Kidney (tissue), 14 donors: ENCODE data around the gene TAC4. TPM values are rescaled to one million over a fixed set of nuclear protein-coding genes. Genes with fewer than 3 reads are reported as not detected.

Source experiments
- DNase-seq, 5 donors: peaks; one replicate each; pipeline ENCODE4 v3.0.0-alpha.2; 2013 to 2020
- FAIRE-seq: peaks from 2 replicates; lab custom pipeline; 2012; peaks lifted over from hg19 to GRCh38; lab: Jason Lieb, UNC
- H3K27ac ChIP-seq, 2 donors: one replicate each; pipeline ENCODE4 v1.7.0; 2013; ENCODE audit warnings: low read depth in 2 of 2, low read length in 2 of 2, inconsistent platforms in 1 of 2
- H3K27me3 ChIP-seq: one replicate; pipeline ENCODE4 v1.7.1; 2013; ENCODE audit warnings: low read length, inconsistent platforms; ENCODE audit not compliant: control insufficient read depth, insufficient read depth
- H3K36me3 ChIP-seq, 3 donors: one replicate each; pipeline versions ENCODE4 v1.7.0 to v1.7.1; 2013; ENCODE audit warnings: low read length in 3 of 3, control low read depth in 1 of 3, inconsistent platforms in 1 of 3; ENCODE audit not compliant: insufficient read depth in 3 of 3, control insufficient read depth in 2 of 3
- H3K4me1 ChIP-seq, 3 donors: one replicate each; pipeline versions ENCODE4 v1.7.0 to v1.7.1; 2013; ENCODE audit warnings: low read length in 3 of 3, inconsistent platforms in 1 of 3, low read depth in 1 of 3; ENCODE audit not compliant: control insufficient read depth in 2 of 3, insufficient read depth in 2 of 3
- H3K4me3 ChIP-seq, 3 donors: one replicate each; pipeline versions ENCODE4 v1.7.0 to v1.8.1; 2013; ENCODE audit warnings: low read length in 3 of 3, control low read depth in 1 of 3, inconsistent platforms in 1 of 3
- H3K9ac ChIP-seq, 3 donors: one replicate each; pipeline versions ENCODE4 v1.7.0 to v1.7.1; 2013; ENCODE audit warnings: low read length in 3 of 3, control low read depth in 1 of 3, inconsistent platforms in 1 of 3
- H3K9me3 ChIP-seq, 3 donors: one replicate each; pipeline versions ENCODE4 v1.7.0 to v1.7.1; 2013; ENCODE audit warnings: low read length in 3 of 3, control low read depth in 1 of 3, inconsistent platforms in 1 of 3; ENCODE audit not compliant: control insufficient read depth in 2 of 3, insufficient read depth in 1 of 3
- intact Hi-C: fragments of 100-400 bp; cut with DNase I; formaldehyde crosslinking; loops from one replicate; pipeline ENCODE4 v1.11.1; 2022
- polyA plus RNA-seq: library from polyadenylated mRNA; stranded (reverse); fragments of 350-450 nt; fragmentation: Illumina TruSeq; extraction: RNeasy Lipid Tissue Mini Kit (QIAGEN cat#74804); gene quantifications from one replicate; pipeline ENCODE4 v1.2.3, GENCODE V29; 2014; ENCODE audit warnings: low read depth, low replicate concordance; ENCODE audit not compliant: insufficient read depth
- total RNA-seq: library from RNA; stranded (reverse); fragmentation: NEBNext Ultra II Directional; extraction: Animal tissue kit (Norgen Biotek cat#: 25700); gene quantifications from one replicate; pipeline ENCODE4 v1.2.1, GENCODE V29; 2021
- TF ChIP-seq, protein P1 (sequence below): IDR thresholded peaks from 3 replicates; pipeline ENCODE4 v1.5.1; 2012; ENCODE audit warnings: mild to moderate bottlenecking, moderate library complexity, borderline replicate concordance; ENCODE audit not compliant: insufficient read depth; ENCODE audit errors: extremely low read depth
- donor health status: control.
- donor health status: control.
- donor health status: control.
- donor health status: control.
- donor health status: control.
- donor health status: DM: yes; HTN: yes; CAD: no.
- donor health status: Normal renal cell carcinoma (clear cell type).

The TAC4 gene
- total and polyA plus RNA-seq, 2 donors from 2014 or later, result 0.47 TPM; not detected in 1

DNA sequence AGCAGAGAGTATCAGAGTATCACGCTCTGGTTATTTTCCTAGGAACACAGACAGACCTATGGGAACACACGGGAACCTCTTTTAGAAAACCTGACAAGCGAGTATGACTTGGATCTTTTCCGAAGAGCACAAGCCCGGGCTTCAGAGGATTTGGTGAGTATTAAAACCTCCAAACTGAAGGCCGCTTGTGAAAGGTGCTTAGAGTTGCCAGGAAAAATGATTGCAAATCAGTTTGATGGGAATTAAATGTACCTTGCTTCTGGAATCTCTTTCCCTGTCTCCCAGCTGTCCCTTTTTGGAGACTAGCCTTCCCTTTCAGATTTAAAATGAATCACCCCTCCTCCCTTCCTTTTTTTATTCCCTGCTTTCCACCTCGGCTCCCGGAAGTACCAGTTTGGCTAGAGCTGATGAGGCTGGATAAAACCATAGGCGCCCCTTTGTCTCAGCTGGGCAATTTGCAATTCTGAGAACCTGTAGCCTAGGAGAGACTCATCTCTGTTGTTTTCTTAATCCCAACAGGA is 32.0 kb downstream of the TAC4 start:
- H3K4me1 ChIP-seq, result no peaks in the 10 kb centered on the region
- no peaks in the 10 kb centered on the region for H3K27me3 ChIP-seq
- DNase-seq (no peak), FAIRE-seq (no peak)
- H3K36me3 ChIP-seq, result peaks cover 12 to 45% (median 24%) of the 10 kb centered on the region in 3 donors
- intact Hi-C loops, result no loop called here
- no peak overlapping the region for H3K27ac ChIP-seq
- no peak overlapping the region for H3K9ac ChIP-seq
- no peak overlapping the region for H3K4me3 ChIP-seq
- H3K9me3 ChIP-seq, result no peaks in the 10 kb centered on the region
- TF ChIP-seq, protein P1, sequence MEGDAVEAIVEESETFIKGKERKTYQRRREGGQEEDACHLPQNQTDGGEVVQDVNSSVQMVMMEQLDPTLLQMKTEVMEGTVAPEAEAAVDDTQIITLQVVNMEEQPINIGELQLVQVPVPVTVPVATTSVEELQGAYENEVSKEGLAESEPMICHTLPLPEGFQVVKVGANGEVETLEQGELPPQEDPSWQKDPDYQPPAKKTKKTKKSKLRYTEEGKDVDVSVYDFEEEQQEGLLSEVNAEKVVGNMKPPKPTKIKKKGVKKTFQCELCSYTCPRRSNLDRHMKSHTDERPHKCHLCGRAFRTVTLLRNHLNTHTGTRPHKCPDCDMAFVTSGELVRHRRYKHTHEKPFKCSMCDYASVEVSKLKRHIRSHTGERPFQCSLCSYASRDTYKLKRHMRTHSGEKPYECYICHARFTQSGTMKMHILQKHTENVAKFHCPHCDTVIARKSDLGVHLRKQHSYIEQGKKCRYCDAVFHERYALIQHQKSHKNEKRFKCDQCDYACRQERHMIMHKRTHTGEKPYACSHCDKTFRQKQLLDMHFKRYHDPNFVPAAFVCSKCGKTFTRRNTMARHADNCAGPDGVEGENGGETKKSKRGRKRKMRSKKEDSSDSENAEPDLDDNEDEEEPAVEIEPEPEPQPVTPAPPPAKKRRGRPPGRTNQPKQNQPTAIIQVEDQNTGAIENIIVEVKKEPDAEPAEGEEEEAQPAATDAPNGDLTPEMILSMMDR, result no peak

DNA sequence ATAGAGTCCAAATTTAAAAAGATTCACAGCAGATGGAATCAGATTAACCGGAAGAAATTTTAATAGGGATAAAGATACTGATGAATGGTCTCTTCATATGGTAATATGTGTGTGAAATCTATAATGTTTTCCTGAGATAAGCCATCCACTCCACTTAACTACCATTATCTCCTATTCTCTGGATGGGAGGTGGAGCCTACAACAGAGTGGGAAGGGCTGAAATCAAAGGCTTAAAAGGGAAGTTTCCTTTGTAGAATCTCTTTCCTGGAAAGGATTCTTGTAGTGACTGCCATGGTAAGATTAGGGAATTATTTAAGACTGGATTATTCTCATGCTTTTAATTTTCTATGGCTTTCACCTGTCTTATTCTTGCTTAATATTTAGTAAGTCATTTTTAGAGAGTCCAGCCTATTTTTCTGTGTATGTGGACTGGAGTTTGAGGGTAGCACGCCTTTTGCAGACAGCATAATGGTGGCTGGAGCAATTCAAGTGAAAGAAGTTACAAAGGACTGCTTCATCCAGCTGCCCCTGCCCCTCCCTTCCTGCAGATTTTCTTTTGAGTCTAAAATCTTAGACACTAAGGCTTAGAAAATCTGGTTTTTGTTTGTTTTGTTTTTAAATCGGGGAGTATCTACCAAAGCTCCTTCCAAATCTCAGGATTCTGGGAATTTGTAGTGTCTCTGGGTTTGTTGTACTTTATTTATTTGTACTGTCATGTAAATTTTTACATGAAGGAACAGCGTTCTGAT is 32.9 kb downstream of the TAC4 start:
- intact Hi-C loops, result no loop called here
- TF ChIP-seq, protein P1, result no peak
- no peak overlapping the region for H3K4me3 ChIP-seq
- FAIRE-seq (no peak), DNase-seq (no peak)
- H3K27me3 ChIP-seq, result no peaks in the 10 kb centered on the region
- H3K27ac ChIP-seq, result no peak overlapping the region
- peaks cover 12 to 46% (median 24%) of the 10 kb centered on the region in 3 donors for H3K36me3 ChIP-seq
- H3K9ac ChIP-seq, result no peak overlapping the region
- H3K4me1 ChIP-seq, result no peaks in the 10 kb centered on the region
- no peaks in the 10 kb centered on the region for H3K9me3 ChIP-seq

DNA sequence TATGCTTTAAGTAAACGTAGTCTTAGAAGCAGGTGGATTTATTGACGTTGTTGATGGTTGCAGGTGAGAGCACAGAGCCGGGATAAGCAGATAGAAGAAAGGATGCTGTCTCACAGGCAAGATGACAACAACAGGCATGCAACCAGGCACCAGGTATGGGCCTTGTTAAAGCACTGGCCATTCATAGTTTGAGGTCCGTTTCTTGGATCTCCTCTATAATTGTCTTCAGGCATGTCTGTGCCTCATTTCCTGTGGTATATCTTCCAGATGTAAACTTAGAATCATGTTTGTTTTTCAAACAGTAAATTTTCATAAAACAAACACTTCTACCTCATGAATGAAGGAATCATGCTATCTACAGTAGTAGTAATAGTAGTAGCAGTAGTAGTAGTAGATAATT is 38.8 kb downstream of the TAC4 start:
- DNase-seq (no peak), FAIRE-seq (no peak)
- TF ChIP-seq, protein P1, result no peak
- Histone ChIP-seq H3K4me3 (no peak overlapping the region), H3K27me3 (no peaks in the 10 kb centered on the region), H3K9ac (no peak overlapping the region), H3K4me1 (no peaks in the 10 kb centered on the region), H3K9me3 (no peaks in the 10 kb centered on the region), H3K36me3 (peaks cover 8 to 51% (median 24%) of the 10 kb centered on the region in 3 donors), H3K27ac (no peak overlapping the region)
- intact Hi-C loops, result no loop called here
